H1 (cell line): Measurements from ENCODE around the gene AHI1. TPM values are rescaled to one million over a fixed set of nuclear protein-coding genes. Genes with fewer than 3 reads are reported as not detected.

ENCODE experiments used
- CTCF ChIA-PET: fragments of 300-600 bp; sonication (Branson Sonifier 250); formaldehyde crosslinking; loops from one replicate; lab custom pipeline; 2021; ENCODE audit not compliant: partially characterized antibody; lab: Charles Lee
- POLR2A ChIA-PET: fragments of 300-600 bp; sonication (Branson Sonifier 250); formaldehyde crosslinking; loops from one replicate; lab custom pipeline; 2021; ENCODE audit warnings: inconsistent platforms; ENCODE audit not compliant: partially characterized antibody; lab: Charles Lee
- DNase-seq, 2 experiments: peaks; one replicate each; pipeline versions ENCODE4 v3.0.0 to v3.0.0-alpha.2; 2010 to 2022; ENCODE audit warnings: low spot score in 2 of 2, low read depth in 1 of 2, mixed read lengths in 1 of 2
- FAIRE-seq: peaks from 2 replicates; lab custom pipeline; 2011; peaks lifted over from hg19 to GRCh38; lab: Jason Lieb, UNC
- H2AFZ ChIP-seq: 2 replicates; pipeline ENCODE4 v1.8.1; 2012; ENCODE audit warnings: low read length, inconsistent platforms
- H2AK5ac ChIP-seq: 2 replicates; pipeline ENCODE4 v1.6.1; 2013; ENCODE audit warnings: low read depth, low read length
- H2BK120ac ChIP-seq: replicated peaks from 2 replicates; pipeline ENCODE3; 2013; ENCODE audit warnings: low read depth, low read length, inconsistent platforms
- H2BK12ac ChIP-seq: 2 replicates; pipeline ENCODE4 v1.6.1; 2013; ENCODE audit warnings: low read depth, low read length
- H2BK15ac ChIP-seq: 2 replicates; pipeline ENCODE4 v1.6.1; 2013; ENCODE audit warnings: low read length
- H2BK20ac ChIP-seq: 2 replicates; pipeline ENCODE4 v1.6.1; 2013; ENCODE audit warnings: low read length
- H2BK5ac ChIP-seq: 2 replicates; pipeline ENCODE4 v1.6.1; 2013; ENCODE audit warnings: low read depth, low read length
- H3K14ac ChIP-seq: 2 replicates; pipeline ENCODE4 v1.6.1; 2013; ENCODE audit warnings: inconsistent platforms; ENCODE audit not compliant: insufficient read length
- H3K18ac ChIP-seq: 2 replicates; pipeline ENCODE4 v1.6.1; 2013; ENCODE audit warnings: low read length; ENCODE audit errors: extremely low read depth
- H3K23ac ChIP-seq: 2 replicates; pipeline ENCODE4 v1.6.1; 2013; ENCODE audit warnings: inconsistent platforms; ENCODE audit not compliant: insufficient read length
- H3K23me2 ChIP-seq: 2 replicates; pipeline ENCODE4 v1.6.1; 2013; ENCODE audit warnings: low read depth, low read length
- H3K27ac ChIP-seq: 2 replicates; pipeline ENCODE4 v1.6.1; 2011; ENCODE audit warnings: low read depth, low read length, inconsistent platforms
- H3K27me3 ChIP-seq, 4 experiments: replicated peaks in 1 of 4; 1 replicate in 1 of 4; 2 replicates in 3 of 4; pipeline versions ENCODE4 v1.6.1 to v1.8.1; 2011 to 2013; ENCODE audit warnings: low read length in 3 of 4, mild to moderate bottlenecking in 3 of 4, inconsistent platforms in 2 of 4, mixed read lengths in 2 of 4, moderate library complexity in 1 of 4; ENCODE audit not compliant: control insufficient read depth in 3 of 4, insufficient read depth in 3 of 4; ENCODE audit errors: extremely low read depth in 1 of 4
- H3K36me3 ChIP-seq, 4 experiments: 2 replicates each; pipeline versions ENCODE4 v1.6.1 to v1.8.1; 2011 to 2013; ENCODE audit warnings: mild to moderate bottlenecking in 4 of 4, low read length in 3 of 4, moderate library complexity in 2 of 4, control low read depth in 1 of 4, inconsistent platforms in 1 of 4; ENCODE audit not compliant: insufficient read depth in 4 of 4, control insufficient read depth in 2 of 4
- H3K4ac ChIP-seq: replicated peaks from 2 replicates; pipeline ENCODE3; 2013; ENCODE audit warnings: low read length, low read depth, mixed read lengths, inconsistent platforms; ENCODE audit not compliant: insufficient read length
- H3K4me1 ChIP-seq, 4 experiments: replicated peaks in 1 of 4; 1 replicate in 1 of 4; 2 replicates in 3 of 4; pipeline versions ENCODE4 v1.6.1 to v1.8.1; 2011 to 2013; ENCODE audit warnings: low read length in 3 of 4, inconsistent platforms in 2 of 4, mixed read lengths in 1 of 4; ENCODE audit not compliant: insufficient read depth in 4 of 4, control insufficient read depth in 3 of 4
- H3K4me2 ChIP-seq, 2 experiments: 2 replicates each; pipeline versions ENCODE4 v1.6.1 to v1.8.1; 2011 to 2013; ENCODE audit warnings: low read depth in 2 of 2, low read length in 2 of 2, control low read depth in 1 of 2, inconsistent platforms in 1 of 2, mild to moderate bottlenecking in 1 of 2; ENCODE audit not compliant: insufficient read depth in 1 of 2
- H3K4me3 ChIP-seq, 4 experiments: fragments of 200-600, 300-600 bp in 1 of 4; sonication (generic), shearing (Covaris generic), sonication (Bioruptor Twin) in 1 of 4; 2 replicates each; pipeline versions ENCODE4 v1.5.1 to v1.8.1; 2011 to 2016; ENCODE audit warnings: low read length in 4 of 4, low read depth in 3 of 4, control low read depth in 2 of 4, inconsistent platforms in 2 of 4, mild to moderate bottlenecking in 2 of 4, mixed read lengths in 1 of 4, moderate library complexity in 1 of 4; ENCODE audit not compliant: insufficient read depth in 2 of 4; ENCODE audit errors: extremely low read depth in 1 of 4
- H3K56ac ChIP-seq: replicated peaks from 2 replicates; pipeline ENCODE3; 2013; ENCODE audit warnings: low read depth, mild to moderate bottlenecking, mixed read lengths, low read length, inconsistent platforms; ENCODE audit not compliant: insufficient read length
- H3K79me1 ChIP-seq: 2 replicates; pipeline ENCODE4 v1.6.1; 2013; ENCODE audit warnings: low read depth, low read length, control low read depth
- H3K79me2 ChIP-seq, 2 experiments: 2 replicates each; pipeline versions ENCODE4 v1.6.1 to v1.8.1; 2012 to 2013; ENCODE audit warnings: low read length in 2 of 2, mild to moderate bottlenecking in 2 of 2, inconsistent platforms in 1 of 2; ENCODE audit not compliant: insufficient read depth in 2 of 2, control insufficient read depth in 1 of 2
- H3K9ac ChIP-seq, 4 experiments: replicated peaks in 1 of 4; 1 replicate in 1 of 4; 2 replicates in 3 of 4; pipeline versions ENCODE4 v1.6.1 to v1.8.1; 2011 to 2013; ENCODE audit warnings: low read depth in 3 of 4, low read length in 3 of 4, control low read depth in 2 of 4, mild to moderate bottlenecking in 2 of 4, moderate library complexity in 2 of 4, inconsistent platforms in 1 of 4; ENCODE audit errors: extremely low read depth in 1 of 4
- H3K9me3 ChIP-seq, 2 experiments: 2 replicates each; pipeline versions ENCODE4 v1.6.1 to v1.8.1; 2012 to 2013; ENCODE audit warnings: mild to moderate bottlenecking in 2 of 2, moderate library complexity in 2 of 2, control low read depth in 1 of 2, inconsistent platforms in 1 of 2, low read depth in 1 of 2, low read length in 1 of 2, mixed read lengths in 1 of 2; ENCODE audit not compliant: insufficient read depth in 2 of 2
- H4K20me1 ChIP-seq, 2 experiments: replicated peaks in 1 of 2; 2 replicates each; pipeline versions ENCODE3 to v1.8.1; 2011 to 2013; ENCODE audit warnings: inconsistent platforms in 2 of 2, low read length in 2 of 2, mild to moderate bottlenecking in 1 of 2; ENCODE audit not compliant: insufficient read depth in 2 of 2, control insufficient read depth in 1 of 2
- H4K5ac ChIP-seq: 2 replicates; pipeline ENCODE4 v1.6.1; 2013; ENCODE audit warnings: low read length, low read depth, mixed read lengths, inconsistent platforms; ENCODE audit not compliant: insufficient read length
- H4K8ac ChIP-seq: 2 replicates; pipeline ENCODE4 v1.8.0; 2013; ENCODE audit warnings: mild to moderate bottlenecking, moderate library complexity, low read length, inconsistent platforms; ENCODE audit not compliant: insufficient read depth; ENCODE audit errors: extremely low read depth
- H4K91ac ChIP-seq: replicated peaks from 2 replicates; pipeline ENCODE3; 2013; ENCODE audit warnings: low read length, mixed read lengths, inconsistent platforms; ENCODE audit not compliant: insufficient read length
- BCL11A ChIP-seq, 2 experiments: IDR thresholded peaks; one replicate each; pipeline ENCODE4 v1.6.1; 2011; ENCODE audit warnings: low read depth in 2 of 2, low read length in 2 of 2, mild to moderate bottlenecking in 2 of 2
- CTBP2 ChIP-seq: IDR thresholded peaks from 2 replicates; pipeline ENCODE4 v1.7.0; 2011; ENCODE audit warnings: borderline replicate concordance, mild to moderate bottlenecking, moderate library complexity, mixed read lengths, low read length; ENCODE audit not compliant: insufficient read depth, insufficient read length
- KDM5A ChIP-seq: fragments of 200-600 bp; IDR thresholded peaks from 2 replicates; pipeline ENCODE4 v1.7.1; 2012; ENCODE audit warnings: mild to moderate bottlenecking, low read length, inconsistent platforms, mixed read lengths
- MAFK ChIP-seq: IDR thresholded peaks from 2 replicates; pipeline ENCODE4 v1.6.1; 2012; ENCODE audit warnings: low read depth, mild to moderate bottlenecking, improper control_type of control experiment, low read length
- SIRT6 ChIP-seq: IDR thresholded peaks from one replicate; pipeline ENCODE4 v1.7.1; 2012; ENCODE audit warnings: low read length, inconsistent platforms
- SP2 ChIP-seq: IDR thresholded peaks from 2 replicates; pipeline ENCODE4 v1.6.1; 2012; ENCODE audit warnings: mild to moderate bottlenecking, low read length, inconsistent platforms
- SRF ChIP-seq: IDR thresholded peaks from 2 replicates; pipeline ENCODE4 v1.6.1; 2011; ENCODE audit warnings: mild to moderate bottlenecking, low read depth, low read length, moderate library complexity
- WGBS, 2 experiments: shearing (Covaris generic) in 1 of 2; methylation state at CpG; one replicate each; pipeline versions ENCODE4 v1.1.6 to v1.1.7; 2013 to 2015; ENCODE audit warnings: low lambda C conversion rate in 2 of 2, mixed read lengths in 2 of 2, inconsistent platforms in 1 of 2, low coverage in 1 of 2, missing lambda C conversion rate in 1 of 2; ENCODE audit not compliant: insufficient replicate concordance in 2 of 2, insufficient coverage in 1 of 2, insufficient read length in 1 of 2; ENCODE audit errors: extremely low coverage in 1 of 2, missing lambda C conversion rate in 1 of 2; 5-methylcytosine and 5-hydroxymethylcytosine counted together
- polyA plus RNA-seq, 7 experiments: library from polyadenylated mRNA; depleted of rRNA in 3 of 7; stranded (reverse) in 5 of 7; unstranded in 2 of 7; fragments of >200 nt in 5 of 7; fragments of 200-250 nt in 2 of 7; gene quantifications; 1 replicate in 5 of 7; 2 replicates in 1 of 7; 4 replicates in 1 of 7; pipeline versions ENCODE4 v1.2.1 to v1.2.3, GENCODE V29; 2011 to 2013; ENCODE audit warnings: missing spikeins in 2 of 7, mixed read lengths in 2 of 7
- total RNA-seq: library from RNA; stranded (reverse); fragmentation: NEBNext Ultra II Directional; extraction: Animal tissue kit (Norgen Biotek cat#: 25700); gene quantifications from 2 replicates; pipeline ENCODE4 v1.2.1, GENCODE V29; 2021

AHI1 gene
- total and polyA plus RNA-seq, 2 of the 8 experiments (the other 6 are each of a cell fraction or from before 2014, with no cell fraction given), result 4.2 to 19.6 TPM

- H2AK5ac ChIP-seq, result no peak overlapping the region
- H4K91ac ChIP-seq, result no peak overlapping the region
- H3K23me2 ChIP-seq, result no peaks in the 10 kb centered on the region
- H2BK120ac ChIP-seq, result no peak overlapping the region
- DNase-seq (no peak), FAIRE-seq (no peak)
- H3K23ac ChIP-seq, result no peak overlapping the region
- no peak overlapping the region for H3K9ac ChIP-seq
- CTCF ChIA-PET, result interaction anchor here (1.0 to 1.5 kb wide), 2 partner anchors 11 to 13 kb away, joined by 3 to 5 read pairs; no protein-coding TSS in a partner anchor
- H3K79me1 ChIP-seq, result no peaks in the 10 kb centered on the region
- no peak overlapping the region for H2BK5ac ChIP-seq
- H3K4me1 ChIP-seq, result peaks cover 0 to 8% (median 1%) of the 10 kb centered on the region in 4 experiments; a peak in 2 of 7 replicates
- H2BK20ac ChIP-seq, result no peak overlapping the region
- H3K27ac ChIP-seq, result no peak overlapping the region
- no peaks in the 10 kb centered on the region for H3K36me3 ChIP-seq
- WGBS, 2 experiments, result 89% methylated on average over 5 of the region's 5 CpGs; no CpG with 5 or more reads in 1 of the 2 experiments
- no peak overlapping the region for H2BK15ac ChIP-seq
- H3K56ac ChIP-seq, result no peak overlapping the region
- no peak overlapping the region for H3K4me3 ChIP-seq
- POLR2A ChIA-PET, result no interaction called here
- no peak overlapping the region for H4K8ac ChIP-seq
- H2BK12ac ChIP-seq, result no peak overlapping the region
- no peak overlapping the region for H3K14ac ChIP-seq
- H2AFZ ChIP-seq, result no peak overlapping the region
- H3K4me2 ChIP-seq, result no peak overlapping the region
- no peak overlapping the region for H3K4ac ChIP-seq
- H4K20me1 ChIP-seq, result no peaks in the 10 kb centered on the region
- H4K5ac ChIP-seq, result no peak overlapping the region
- no peak overlapping the region for H3K18ac ChIP-seq
- no peaks in the 10 kb centered on the region for H3K9me3 ChIP-seq
- H3K27me3 ChIP-seq, result no peaks in the 10 kb centered on the region
- no peaks in the 10 kb centered on the region for H3K79me2 ChIP-seq
- no peak for TF ChIP-seq SIRT6
- no peak for TF ChIP-seq SP2
- no peak for TF ChIP-seq CTBP2
- no peak for TF ChIP-seq BCL11A (IDR thresholded peaks at IDR 0.05; ENCODE audit: low read depth in 2 of 2, low read length in 2 of 2)
- TF ChIP-seq KDM5A, result no peak
- TF ChIP-seq SRF, result no peak
- TF ChIP-seq MAFK, result no peak
These were observed 100.2 kb downstream of the AHI1 start for GRCh38 chr6:135397172-135397952.
